Measurements from ENCODE around the gene CYP4F22. TPM values are rescaled to one million over a fixed set of nuclear protein-coding genes. Genes with fewer than 3 reads are reported as not detected.
A peak's percentile ranks its signal among the peaks of the same experiment; 100 is the strongest.

CYP4F22 gene
- total RNA-seq: under 1 TPM in 1 of 4 donors, not detected in 3; 0.30 TPM

DNA sequence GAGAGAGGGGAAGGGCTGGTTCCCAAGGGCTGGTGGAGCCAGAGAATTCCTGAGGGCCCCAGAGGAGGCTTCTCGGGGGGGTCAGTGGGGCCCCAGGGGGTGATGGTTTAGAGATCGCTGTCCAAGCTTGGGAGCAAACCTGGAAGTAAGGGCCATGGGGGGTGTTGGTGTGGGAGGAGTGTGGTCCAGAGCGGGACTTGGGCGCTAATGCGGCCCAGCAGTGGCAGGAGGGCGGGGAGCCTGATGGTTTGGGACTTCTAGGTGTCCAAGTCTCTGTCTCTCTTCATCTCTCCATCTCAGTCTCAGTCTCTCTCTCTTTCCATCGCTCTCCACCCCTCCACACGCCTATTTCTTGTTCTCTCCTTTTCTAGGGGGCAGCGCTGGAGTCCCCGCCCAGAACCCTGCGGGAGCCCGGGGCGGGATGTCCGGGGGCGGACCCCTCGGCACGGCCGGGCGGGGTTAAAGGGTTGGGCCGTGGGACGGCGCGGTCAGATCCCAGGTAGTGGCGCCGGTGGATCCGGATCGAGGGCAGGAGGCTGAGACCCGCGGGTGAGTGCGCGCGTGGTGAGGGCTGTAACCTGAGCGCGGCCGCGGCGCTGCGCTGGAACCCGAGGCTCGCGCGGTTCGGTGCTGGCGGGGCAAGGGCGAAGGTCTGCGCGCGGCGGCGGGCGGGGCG, at the start of gene CYP4F22:
CYP4F22 (plus strand) TSS at position 491 of the 676 bp plus-strand sequence. CDS start 16,812 bp downstream, outside the sequence.
- H3K27me3 ChIP-seq: peaks cover 0 to 58% of the 10 kb centered on the region in 2 donors
- no peak for DNase-seq (ENCODE audit: low spot score in 2 of 2)
- peaks cover 0 to 12% (median 0%) of the 10 kb centered on the region in 4 donors for H3K4me1 ChIP-seq

DNA sequence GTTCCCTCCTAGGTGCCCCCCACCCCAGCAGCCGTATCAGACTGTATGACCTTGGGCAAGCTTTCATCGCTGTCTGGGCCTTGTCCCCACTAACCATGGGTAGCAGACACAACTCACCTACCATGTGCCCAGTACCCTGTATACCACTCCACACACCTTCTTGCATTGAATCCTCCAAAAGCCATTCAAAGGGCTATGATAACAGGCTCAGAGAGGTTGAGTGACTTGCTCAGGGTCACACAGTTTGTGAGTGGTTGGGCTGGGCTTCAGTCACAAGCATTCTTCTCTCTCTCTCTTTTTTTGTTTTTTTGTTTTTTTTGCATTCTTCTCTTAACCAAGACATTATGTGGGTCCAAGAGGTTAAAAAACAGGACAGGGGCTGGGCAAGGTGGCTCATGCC, 46.6 kb upstream of the CYP4F22 start:
- Histone ChIP-seq H3K9me3 (no peaks in the 10 kb centered on the region), H3K4me3 (no peak overlapping the region), H3K36me3 (no peaks in the 10 kb centered on the region), H3K27ac (no peak overlapping the region), H3K4me1 (peaks cover 0 to 14% (median 2%) of the 10 kb centered on the region in 4 donors), H3K27me3 (peaks cover 0 to 56% of the 10 kb centered on the region in 2 donors)
- no peak for TF ChIP-seq EP300 (IDR thresholded peaks at IDR 0.05)
- no peak for TF ChIP-seq POLR2A (IDR thresholded peaks at IDR 0.05)
- no peak for DNase-seq (ENCODE audit: low spot score in 2 of 2)
- WGBS, 2 donors: 63 to 83% methylated on average over 2 of the region's 2 CpGs

More for the DNA sequence above, at the start of gene CYP4F22:
- WGBS, 2 donors: 5 to 8% methylated on average over 27 to 52 of the region's 52 CpGs
- peak within 1 kb of the TSS in 2 of 4 donors; percentile 12 to 23 for H3K4me3 ChIP-seq
- H3K9me3 ChIP-seq: no peaks in the 10 kb centered on the region
- no peaks in the 10 kb centered on the region for H3K36me3 ChIP-seq
- TF ChIP-seq EP300 (IDR thresholded peaks at IDR 0.05) (no peak), POLR2A (IDR thresholded peaks at IDR 0.05) (no peak)
- TF ChIP-seq, protein P1, sequence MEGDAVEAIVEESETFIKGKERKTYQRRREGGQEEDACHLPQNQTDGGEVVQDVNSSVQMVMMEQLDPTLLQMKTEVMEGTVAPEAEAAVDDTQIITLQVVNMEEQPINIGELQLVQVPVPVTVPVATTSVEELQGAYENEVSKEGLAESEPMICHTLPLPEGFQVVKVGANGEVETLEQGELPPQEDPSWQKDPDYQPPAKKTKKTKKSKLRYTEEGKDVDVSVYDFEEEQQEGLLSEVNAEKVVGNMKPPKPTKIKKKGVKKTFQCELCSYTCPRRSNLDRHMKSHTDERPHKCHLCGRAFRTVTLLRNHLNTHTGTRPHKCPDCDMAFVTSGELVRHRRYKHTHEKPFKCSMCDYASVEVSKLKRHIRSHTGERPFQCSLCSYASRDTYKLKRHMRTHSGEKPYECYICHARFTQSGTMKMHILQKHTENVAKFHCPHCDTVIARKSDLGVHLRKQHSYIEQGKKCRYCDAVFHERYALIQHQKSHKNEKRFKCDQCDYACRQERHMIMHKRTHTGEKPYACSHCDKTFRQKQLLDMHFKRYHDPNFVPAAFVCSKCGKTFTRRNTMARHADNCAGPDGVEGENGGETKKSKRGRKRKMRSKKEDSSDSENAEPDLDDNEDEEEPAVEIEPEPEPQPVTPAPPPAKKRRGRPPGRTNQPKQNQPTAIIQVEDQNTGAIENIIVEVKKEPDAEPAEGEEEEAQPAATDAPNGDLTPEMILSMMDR (IDR thresholded peaks at IDR 0.05): no peak
- H3K27ac ChIP-seq: no peak within 1 kb of the TSS

DNA sequence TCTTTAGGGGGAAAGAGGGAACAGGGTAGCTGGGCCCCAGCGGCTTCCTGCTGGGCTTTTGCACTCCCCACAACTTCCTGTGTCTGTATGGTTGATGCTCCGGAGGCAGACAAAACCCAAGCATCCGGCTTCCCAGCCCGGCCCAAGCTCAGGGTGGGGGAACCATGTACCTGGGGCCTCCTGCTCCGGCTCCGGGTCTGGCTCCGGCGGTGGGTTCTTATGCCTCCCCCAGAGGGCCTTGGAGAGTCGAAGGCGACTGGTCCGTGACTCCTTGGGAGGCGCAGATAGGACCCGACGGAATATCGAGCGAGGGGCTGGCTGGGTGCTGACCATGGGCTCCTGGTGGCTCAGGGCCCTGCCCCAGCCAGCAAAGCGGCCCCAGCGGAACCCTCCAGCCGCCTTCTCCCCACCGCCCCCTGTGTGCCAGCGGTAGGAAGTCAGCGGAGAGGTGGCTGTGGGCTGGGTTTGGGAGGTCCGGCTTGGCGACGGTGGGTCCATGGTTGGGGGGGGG, 44.4 kb upstream of the CYP4F22 start:
- DNase-seq (ENCODE audit: low spot score in 2 of 2): no peak
- Histone ChIP-seq H3K4me1 (no peaks in the 10 kb centered on the region), H3K9me3 (no peaks in the 10 kb centered on the region), H3K4me3 (peak overlapping the region; percentile 14 to 53 (median 32)), H3K27me3 (peaks cover 0 to 59% of the 10 kb centered on the region in 2 donors), H3K36me3 (no peaks in the 10 kb centered on the region), H3K27ac (peak overlapping the region in 1 of 4 donors; percentile 79)
- 63 to 65% methylated on average over 2 to 10 of the region's 25 CpGs for WGBS, 2 donors
- TF ChIP-seq POLR2A (IDR thresholded peaks at IDR 0.05) (no peak), EP300 (IDR thresholded peaks at IDR 0.05) (no peak)
- TF ChIP-seq, protein P1 (IDR thresholded peaks at IDR 0.05): no peak

DNA sequence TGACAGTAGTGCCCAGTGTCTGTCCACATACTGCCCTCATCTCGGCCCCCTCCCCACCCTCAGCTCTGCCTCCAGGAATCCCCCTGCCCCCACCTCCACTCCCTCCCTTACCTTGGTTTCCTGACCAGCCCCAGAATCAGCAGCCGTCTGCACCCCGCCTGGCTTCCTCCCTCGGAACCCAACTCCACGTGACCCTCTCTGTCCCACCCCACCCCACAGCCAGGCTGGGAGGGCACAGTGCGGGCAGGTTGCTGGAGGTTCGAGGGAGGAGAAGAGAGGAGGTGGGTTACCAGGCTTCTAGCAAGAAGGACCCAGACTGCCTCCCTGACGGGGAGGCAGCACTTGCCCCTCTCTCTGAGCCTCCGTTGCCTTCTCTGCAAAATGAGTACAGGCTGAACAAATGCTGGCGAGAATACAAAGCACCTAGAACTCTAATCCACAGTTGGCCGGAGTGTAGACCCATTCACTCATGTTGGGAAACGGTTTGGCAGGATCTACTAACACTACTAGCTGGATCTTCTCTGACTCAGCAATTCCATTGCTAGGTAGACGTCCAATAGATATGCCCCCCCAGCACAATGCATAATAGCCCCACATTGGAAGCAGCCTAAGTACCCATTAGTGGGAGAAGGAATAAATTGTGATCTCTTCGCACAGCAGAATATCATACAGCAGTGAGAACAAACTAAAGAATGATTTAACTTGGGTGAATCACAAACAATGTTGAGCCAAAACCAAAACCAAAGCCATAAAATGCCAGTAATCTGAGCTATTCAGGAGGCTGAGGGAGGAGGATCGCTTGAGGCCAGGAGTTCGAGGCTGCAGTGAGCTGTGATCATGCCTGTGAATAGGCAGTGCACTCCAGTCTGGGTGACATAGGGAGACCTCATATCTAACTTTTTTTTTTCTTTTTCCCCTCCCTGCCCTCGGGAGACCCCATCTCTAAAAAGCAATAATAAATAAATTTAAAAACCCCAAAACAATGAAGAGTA, 43.6 kb upstream of the CYP4F22 start, which contains the start of gene RASAL3:
RASAL3 (minus strand) TSS at position 151 of the 992 bp plus-strand sequence. CDS start 186 bp downstream, outside the sequence.
- TF ChIP-seq POLR2A (IDR thresholded peaks at IDR 0.05) (no peak), EP300 (IDR thresholded peaks at IDR 0.05) (no peak)
- TF ChIP-seq, protein P1 (IDR thresholded peaks at IDR 0.05): no peak
- DNase-seq (ENCODE audit: low spot score in 2 of 2): no peak
- WGBS, 2 donors: 28 to 34% methylated on average over 17 of the region's 17 CpGs
- Histone ChIP-seq H3K36me3 (no peaks in the 10 kb centered on the region), H3K4me1 (peaks cover 0 to 6% (median 2%) of the 10 kb centered on the region in 4 donors), H3K27me3 (peaks cover 0 to 61% of the 10 kb centered on the region in 2 donors), H3K4me3 (peak within 1 kb of the TSS; percentile 14 to 53 (median 32)), H3K27ac (peak within 1 kb of the TSS in 1 of 4 donors; percentile 79), H3K9me3 (no peaks in the 10 kb centered on the region)

Measured in tibial nerve (tissue), 4 donors.